Caco-2 (cell line): ENCODE results near the gene PSMA6. TPM values are rescaled to one million over a fixed set of nuclear protein-coding genes. Genes with fewer than 3 reads are reported as not detected.

ENCODE experiments used
- BruUV-seq: library from RNA; stranded (reverse); fragments of 400-500 nt; replicated peaks from 2 replicates; lab custom pipeline; 2021; lab: Mats Ljungman, UMichigan
- CTCF ChIA-PET: fragments of 300-600 bp; sonication (Branson Sonifier 250); formaldehyde crosslinking; loops from one replicate; lab custom pipeline; 2022; ENCODE audit warnings: antibody characterized with exemption; lab: Charles Lee
- POLR2A ChIA-PET: fragments of 300-600 bp; sonication (Branson Sonifier 250); formaldehyde crosslinking; loops from one replicate; lab custom pipeline; 2022; ENCODE audit warnings: antibody characterized with exemption; lab: Charles Lee
- DNase-seq, 2 experiments: peaks; one replicate each; pipeline versions ENCODE4 v3.0.0 to v3.0.0-alpha.2; 2020 to 2022
- H3K27me3 ChIP-seq: replicated peaks from 2 replicates; pipeline ENCODE4 v1.6.0; 2011; ENCODE audit warnings: low read length; ENCODE audit not compliant: control insufficient read depth, insufficient read depth
- H3K36me3 ChIP-seq: 2 replicates; pipeline ENCODE4 v1.5.1; 2011; ENCODE audit warnings: low read length; ENCODE audit not compliant: control insufficient read depth, insufficient read depth
- H3K4me1 ChIP-seq: fragments of 250-450 bp; sonication (Bioruptor Pico); 2 replicates; pipeline ENCODE4 v1.5.1; 2020; ENCODE audit warnings: mild to moderate bottlenecking
- H3K4me3 ChIP-seq: 2 replicates; pipeline ENCODE4 v1.5.1; 2011; ENCODE audit warnings: low read depth, mild to moderate bottlenecking, control low read depth, low read length
- H3K9me3 ChIP-seq: fragments of 250-450 bp; sonication (Bioruptor Pico); 2 replicates; pipeline ENCODE4 v1.5.1; 2020; ENCODE audit warnings: mild to moderate bottlenecking, moderate library complexity
- H3K27ac Mint-ChIP-seq: one replicate; pipeline ENCODE4 v1.8.0; 2022; ENCODE audit warnings: mixed read lengths; ENCODE audit not compliant: unreplicated experiment
- H3K27me3 Mint-ChIP-seq: one replicate; pipeline ENCODE4 v1.8.0; 2022; ENCODE audit warnings: mixed read lengths; ENCODE audit not compliant: insufficient read depth, unreplicated experiment
- H3K36me3 Mint-ChIP-seq: one replicate; pipeline ENCODE4 v1.8.0; 2022; ENCODE audit warnings: mild to moderate bottlenecking, mixed read lengths; ENCODE audit not compliant: insufficient read depth, unreplicated experiment
- H3K4me1 Mint-ChIP-seq: one replicate; pipeline ENCODE4 v1.8.0; 2022; ENCODE audit warnings: low read depth, mixed read lengths; ENCODE audit not compliant: unreplicated experiment
- H3K4me3 Mint-ChIP-seq: one replicate; pipeline ENCODE4 v1.8.0; 2022; ENCODE audit warnings: mild to moderate bottlenecking, moderate library complexity, mixed read lengths; ENCODE audit not compliant: unreplicated experiment
- H3K9me3 Mint-ChIP-seq: one replicate; pipeline ENCODE4 v1.8.0; 2022; ENCODE audit warnings: mixed read lengths; ENCODE audit not compliant: unreplicated experiment
- CTCF ChIP-seq, 2 experiments: fragments of 200-600 bp in 1 of 2; IDR thresholded peaks; 1 replicate in 1 of 2; 2 replicates in 1 of 2; pipeline versions ENCODE4 v1.5.1 to v1.8.0; 2011 to 2022; ENCODE audit warnings: antibody characterized with exemption in 1 of 2, control low read depth in 1 of 2, inconsistent platforms in 1 of 2, low read depth in 1 of 2, low read length in 1 of 2, mild to moderate bottlenecking in 1 of 2, moderate library complexity in 1 of 2; ENCODE audit not compliant: insufficient read depth in 1 of 2, severe bottlenecking in 1 of 2, unreplicated experiment in 1 of 2
- intact Hi-C: fragments of 100-400 bp; cut with micrococcal nuclease; formaldehyde crosslinking; loops from one replicate; pipeline ENCODE4 v1.10.0; 2022; ENCODE audit not compliant: unreplicated experiment
- total RNA-seq: library from RNA; stranded (reverse); gene quantifications from 2 replicates; pipeline ENCODE4 v1.2.3, GENCODE V29; 2022

The PSMA6 gene
- total RNA-seq, 1 experiment from 2014 or later = 247 TPM

- DNase-seq = no peak
- no peaks in the 10 kb centered on the region for H3K27me3 Mint-ChIP-seq
- H3K4me1 ChIP-seq = peaks cover 8% of the 10 kb centered on the region
- H3K4me1 Mint-ChIP-seq = no peaks in the 10 kb centered on the region
- POLR2A ChIA-PET = no interaction called here
- H3K4me3 Mint-ChIP-seq = no peak overlapping the region
- H3K9me3 ChIP-seq = 0 out of 2 replicates have a peak, but pooled peaks cover 4% of the 10 kb centered on the region
- no peak overlapping the region for H3K4me3 ChIP-seq
- no peaks in the 10 kb centered on the region for H3K36me3 Mint-ChIP-seq
- no peaks in the 10 kb centered on the region for H3K27me3 ChIP-seq
- intact Hi-C loops = no loop called here
- CTCF ChIA-PET = no interaction called here
- no TSS peak for BruUV-seq
- peaks cover 4% of the 10 kb centered on the region for H3K9me3 Mint-ChIP-seq
- no peak for TF ChIP-seq CTCF (IDR thresholded peaks at IDR 0.05; ENCODE audit: insufficient read depth in 1 of 2, low read depth in 1 of 2, low read length in 1 of 2, severe bottlenecking in 1 of 2, unreplicated experiment in 1 of 2)
- H3K36me3 ChIP-seq = no peaks in the 10 kb centered on the region
- H3K27ac Mint-ChIP-seq = no peak overlapping the region
Measured at GRCh38 chr14:35366056-35366451, 73.9 kb downstream of the PSMA6 start.

GRCh38 chr14:35366521-35366976, 74.4 kb downstream of the PSMA6 start:
- no peak overlapping the region for H3K4me3 ChIP-seq
- H3K9me3 ChIP-seq = 0 out of 2 replicates have a peak, but pooled peaks cover 5% of the 10 kb centered on the region
- BruUV-seq = no TSS peak
- Mint-ChIP-seq H3K27ac (no peak overlapping the region), H3K27me3 (no peaks in the 10 kb centered on the region), H3K4me3 (no peak overlapping the region), H3K4me1 (no peaks in the 10 kb centered on the region), H3K36me3 (no peaks in the 10 kb centered on the region), H3K9me3 (peaks cover 9% of the 10 kb centered on the region)
- no peak for DNase-seq
- TF ChIP-seq CTCF (IDR thresholded peaks at IDR 0.05; ENCODE audit: insufficient read depth in 1 of 2, low read depth in 1 of 2, low read length in 1 of 2, severe bottlenecking in 1 of 2, unreplicated experiment in 1 of 2) = no peak
- no peaks in the 10 kb centered on the region for H3K36me3 ChIP-seq
- no peaks in the 10 kb centered on the region for H3K27me3 ChIP-seq
- peaks cover 8% of the 10 kb centered on the region for H3K4me1 ChIP-seq
- ChIA-PET POLR2A (no interaction called here), CTCF (no interaction called here)
- intact Hi-C loops = no loop called here

- Mint-ChIP-seq H3K4me1 (no peaks in the 10 kb centered on the region), H3K9me3 (peaks cover 9% of the 10 kb centered on the region), H3K4me3 (no peak overlapping the region), H3K27ac (no peak overlapping the region), H3K27me3 (no peaks in the 10 kb centered on the region), H3K36me3 (no peaks in the 10 kb centered on the region)
- Histone ChIP-seq H3K27me3 (no peaks in the 10 kb centered on the region), H3K4me3 (no peak overlapping the region), H3K9me3 (0 out of 2 replicates have a peak, but pooled peaks cover 5% of the 10 kb centered on the region), H3K4me1 (peaks cover 8% of the 10 kb centered on the region), H3K36me3 (no peaks in the 10 kb centered on the region)
- ChIA-PET CTCF (no interaction called here), POLR2A (no interaction called here)
- intact Hi-C loops = no loop called here
- no TSS peak for BruUV-seq
- no peak for DNase-seq
- no peak for TF ChIP-seq CTCF (IDR thresholded peaks at IDR 0.05; ENCODE audit: insufficient read depth in 1 of 2, low read depth in 1 of 2, low read length in 1 of 2, severe bottlenecking in 1 of 2, unreplicated experiment in 1 of 2)
Measured at GRCh38 chr14:35367056-35367372, 74.8 kb downstream of the PSMA6 start.

Other genes starting within 250 kb of the PSMA6 start
- 73.6 and 82.0 TPM in 2 replicates for gene FAM177A1, start 246.1 kb upstream of the PSMA6 start, total RNA-seq
- gene PPP2R3C, start 170.4 kb upstream of the PSMA6 start, total RNA-seq = 23.3 and 25.2 TPM in 2 replicates
- gene PRORP, start 169.8 kb upstream of the PSMA6 start, total RNA-seq = 34.5 and 36.3 TPM in 2 replicates
- 33.4 and 39.9 TPM in 2 replicates for gene NFKBIA, start 112.4 kb downstream of the PSMA6 start, total RNA-seq
- gene INSM2, start 241.8 kb downstream of the PSMA6 start, total RNA-seq = 0.14 TPM in 1 of 2 replicates, not detected in the other